Stimulated activated CD8-positive, alpha-beta memory T cell treated with anti-CD3 and anti-CD28 coated beads, Interleukin-7, amount 100 ng/mL, for 1 hour (primary cell): ENCODE results near the gene PARP16.
"Not testable (repeated sequence)": the region's sequence is repeated elsewhere in the genome, so short reads cannot be mapped to it uniquely, and the experiment has no call there.

ENCODE experiments used
- DNase-seq, 2 donors: peaks; one replicate each; pipeline ENCODE4 v3.0.0-alpha.2; 2020; ENCODE audit warnings: low read depth in 2 of 2

PARP16 gene

GRCh38 chr15:65275728-65276126 lies 11.0 kb downstream of the PARP16 start:
- DNase-seq, result no peak

- no peak for DNase-seq
These were observed 11.5 kb downstream of the PARP16 start for GRCh38 chr15:65275104-65275727.

GRCh38 chr15:65270811-65271545 lies 15.7 kb downstream of the PARP16 start:
- DNase-seq, result not testable (repeated sequence)

GRCh38 chr15:65268411-65268810 lies 18.3 kb downstream of the PARP16 start:
- no peak for DNase-seq

GRCh38 chr15:65266469-65266868 lies 20.2 kb downstream of the PARP16 start:
- DNase-seq, result no peak

GRCh38 chr15:65264863-65265430 lies 21.7 kb downstream of the PARP16 start:
- no peak for DNase-seq

GRCh38 chr15:65263313-65263712 lies 23.4 kb downstream of the PARP16 start:
- DNase-seq, result no peak

GRCh38 chr15:65260968-65261367 lies 25.7 kb downstream of the PARP16 start:
- DNase-seq, result no peak

GRCh38 chr15:65259367-65259797 lies 27.3 kb downstream of the PARP16 start:
- no peak for DNase-seq

GRCh38 chr15:65258375-65259262 lies 28.1 kb downstream of the PARP16 start:
- no peak for DNase-seq

- no peak for DNase-seq
These were observed 31.1 kb downstream of the PARP16 start for GRCh38 chr15:65255486-65256140.

- DNase-seq, result no peak
These were observed 31.9 kb downstream of the PARP16 start for GRCh38 chr15:65254758-65255157.

- DNase-seq, result no peak
These were observed 32.3 kb downstream of the PARP16 start for GRCh38 chr15:65254356-65254755.

- no peak for DNase-seq
These were observed 37.0 kb downstream of the PARP16 start for GRCh38 chr15:65249641-65250040.

- no peak for DNase-seq
These were observed 38.0 kb downstream of the PARP16 start for GRCh38 chr15:65248511-65249255.

- DNase-seq, result no peak
These were observed 39.7 kb downstream of the PARP16 start for GRCh38 chr15:65246939-65247338.

GRCh38 chr15:65246026-65246714 lies 40.5 kb downstream of the PARP16 start:
- DNase-seq, result no peak

- no peak for DNase-seq
These were observed 41.4 kb downstream of the PARP16 start for GRCh38 chr15:65245096-65245856.

- DNase-seq, result no peak
These were observed 42.0 kb downstream of the PARP16 start for GRCh38 chr15:65244638-65245037.
